ENCODE results near the gene FGF3.

Gene FGF3

DNA sequence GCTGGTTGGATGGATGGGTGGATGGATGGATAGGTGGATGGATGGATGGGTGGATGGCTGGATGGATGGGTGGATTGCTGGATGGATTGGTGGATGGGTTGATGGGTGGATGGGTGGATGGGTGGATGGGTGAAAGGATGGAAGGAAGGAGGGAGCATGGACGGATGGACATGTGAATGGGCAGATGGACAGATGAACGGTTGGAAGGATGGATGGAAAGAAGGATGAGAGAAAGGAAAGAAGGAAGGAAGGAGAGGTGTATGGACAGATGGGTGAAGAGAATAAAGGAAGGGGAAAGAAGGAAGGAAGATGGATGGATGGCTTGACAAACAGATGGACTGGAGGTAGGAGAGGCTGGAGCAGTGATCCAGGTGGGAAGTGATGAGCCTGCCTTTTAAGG is 5.4 kb downstream of the FGF3 start:
- no peak overlapping the region for H3K9ac ChIP-seq (ENCODE audit: low read length)
- no peak overlapping the region for H3K27ac ChIP-seq (ENCODE audit: low read depth, low read length)
- peaks cover 69% of the 10 kb centered on the region for H3K27me3 ChIP-seq (ENCODE audit: control insufficient read depth, insufficient read depth, low read length)
- no peaks in the 10 kb centered on the region for H3K36me3 ChIP-seq (ENCODE audit: control insufficient read depth, insufficient read depth, low read length)
- no peak overlapping the region for H3K4me3 ChIP-seq (ENCODE audit: low read depth, low read length)
- H3K4me1 ChIP-seq (ENCODE audit: control insufficient read depth, insufficient read depth, low read length), result peaks cover 10% of the 10 kb centered on the region
- no peaks in the 10 kb centered on the region for H3K9me3 ChIP-seq (ENCODE audit: control insufficient read depth, insufficient read depth, low read depth, low read length)

GRCh38 chr11:69812946-69813345 is 6.3 kb downstream of the FGF3 start:
- Histone ChIP-seq H3K36me3 (ENCODE audit: control insufficient read depth, insufficient read depth, low read length) (no peaks in the 10 kb centered on the region), H3K27ac (ENCODE audit: low read depth, low read length) (no peak overlapping the region), H3K9me3 (ENCODE audit: control insufficient read depth, insufficient read depth, low read depth, low read length) (no peaks in the 10 kb centered on the region), H3K27me3 (ENCODE audit: control insufficient read depth, insufficient read depth, low read length) (peaks cover 66% of the 10 kb centered on the region), H3K4me1 (ENCODE audit: control insufficient read depth, insufficient read depth, low read length) (peaks cover 19% of the 10 kb centered on the region), H3K9ac (ENCODE audit: low read length) (no peak overlapping the region), H3K4me3 (ENCODE audit: low read depth, low read length) (no peak overlapping the region)

GRCh38 chr11:69812256-69812655 is 7.0 kb downstream of the FGF3 start:
- Histone ChIP-seq H3K4me3 (ENCODE audit: low read depth, low read length) (no peak overlapping the region), H3K36me3 (ENCODE audit: control insufficient read depth, insufficient read depth, low read length) (no peaks in the 10 kb centered on the region), H3K9ac (ENCODE audit: low read length) (no peak overlapping the region), H3K4me1 (ENCODE audit: control insufficient read depth, insufficient read depth, low read length) (peaks cover 16% of the 10 kb centered on the region), H3K9me3 (ENCODE audit: control insufficient read depth, insufficient read depth, low read depth, low read length) (no peaks in the 10 kb centered on the region), H3K27ac (ENCODE audit: low read depth, low read length) (no peak overlapping the region), H3K27me3 (ENCODE audit: control insufficient read depth, insufficient read depth, low read length) (peaks cover 59% of the 10 kb centered on the region)

- H3K9me3 ChIP-seq (ENCODE audit: control insufficient read depth, insufficient read depth, low read depth, low read length), result no peaks in the 10 kb centered on the region
- H3K27me3 ChIP-seq (ENCODE audit: control insufficient read depth, insufficient read depth, low read length), result peaks cover 51% of the 10 kb centered on the region
- H3K4me3 ChIP-seq (ENCODE audit: low read depth, low read length), result no peak overlapping the region
- H3K9ac ChIP-seq (ENCODE audit: low read length), result no peak overlapping the region
- peaks cover 12% of the 10 kb centered on the region for H3K4me1 ChIP-seq (ENCODE audit: control insufficient read depth, insufficient read depth, low read length)
- H3K27ac ChIP-seq (ENCODE audit: low read depth, low read length), result no peak overlapping the region
- H3K36me3 ChIP-seq (ENCODE audit: control insufficient read depth, insufficient read depth, low read length), result no peaks in the 10 kb centered on the region
Measured at GRCh38 chr11:69811431-69811830, 7.8 kb downstream of the FGF3 start.

GRCh38 chr11:69810289-69811118 is 8.7 kb downstream of the FGF3 start:
- Histone ChIP-seq H3K4me1 (ENCODE audit: control insufficient read depth, insufficient read depth, low read length) (peaks cover 10% of the 10 kb centered on the region), H3K4me3 (ENCODE audit: low read depth, low read length) (no peak overlapping the region)

DNA sequence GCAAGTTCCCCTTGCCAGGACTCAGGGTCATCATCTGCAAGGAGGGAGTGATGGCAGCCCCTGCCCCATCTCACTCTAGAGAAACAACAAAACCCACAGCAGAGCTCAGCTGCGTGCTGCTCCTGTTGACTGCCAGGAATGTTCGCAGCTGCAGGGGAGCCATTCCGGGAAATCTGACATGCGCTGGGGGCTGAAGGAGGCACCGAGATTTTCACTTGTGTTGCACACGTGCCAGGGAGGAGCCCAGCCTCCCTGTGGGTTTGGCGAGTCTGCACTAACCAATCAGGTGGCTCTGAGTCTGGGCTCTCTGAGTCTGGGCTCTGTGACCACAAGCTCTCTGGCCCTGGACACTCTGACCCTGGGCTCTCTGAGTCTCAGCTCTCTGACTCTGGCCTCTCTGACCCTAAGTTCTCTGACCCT is 10.5 kb downstream of the FGF3 start:
- Histone ChIP-seq H3K27me3 (ENCODE audit: control insufficient read depth, insufficient read depth, low read length) (peaks cover 23% of the 10 kb centered on the region), H3K9me3 (ENCODE audit: control insufficient read depth, insufficient read depth, low read depth, low read length) (no peaks in the 10 kb centered on the region), H3K9ac (ENCODE audit: low read length) (no peak overlapping the region)

More at GRCh38 chr11:69810289-69811118, 8.7 kb downstream of the FGF3 start:
- Histone ChIP-seq H3K9me3 (ENCODE audit: control insufficient read depth, insufficient read depth, low read depth, low read length) (no peaks in the 10 kb centered on the region), H3K9ac (ENCODE audit: low read length) (no peak overlapping the region), H3K27ac (ENCODE audit: low read depth, low read length) (no peak overlapping the region), H3K27me3 (ENCODE audit: control insufficient read depth, insufficient read depth, low read length) (peaks cover 41% of the 10 kb centered on the region), H3K36me3 (ENCODE audit: control insufficient read depth, insufficient read depth, low read length) (no peaks in the 10 kb centered on the region)

GRCh38 chr11:69807106-69807815 is 12.0 kb downstream of the FGF3 start:
- H3K4me3 ChIP-seq (ENCODE audit: low read depth, low read length), result no peak overlapping the region
- H3K36me3 ChIP-seq (ENCODE audit: control insufficient read depth, insufficient read depth, low read length), result no peaks in the 10 kb centered on the region
- H3K27ac ChIP-seq (ENCODE audit: low read depth, low read length), result no peak overlapping the region
- H3K9ac ChIP-seq (ENCODE audit: low read length), result no peak overlapping the region
- peaks cover 16% of the 10 kb centered on the region; the same call in 1 of the 2 replicates for H3K27me3 ChIP-seq (ENCODE audit: control insufficient read depth, insufficient read depth, low read length)
- no peaks in the 10 kb centered on the region for H3K9me3 ChIP-seq (ENCODE audit: control insufficient read depth, insufficient read depth, low read depth, low read length)
- H3K4me1 ChIP-seq (ENCODE audit: control insufficient read depth, insufficient read depth, low read length), result peaks cover 10% of the 10 kb centered on the region

More for the DNA sequence above, 10.5 kb downstream of the FGF3 start:
- Histone ChIP-seq H3K36me3 (ENCODE audit: control insufficient read depth, insufficient read depth, low read length) (no peaks in the 10 kb centered on the region), H3K4me3 (ENCODE audit: low read depth, low read length) (no peak overlapping the region), H3K4me1 (ENCODE audit: control insufficient read depth, insufficient read depth, low read length) (peaks cover 10% of the 10 kb centered on the region), H3K27ac (ENCODE audit: low read depth, low read length) (no peak overlapping the region)

DNA sequence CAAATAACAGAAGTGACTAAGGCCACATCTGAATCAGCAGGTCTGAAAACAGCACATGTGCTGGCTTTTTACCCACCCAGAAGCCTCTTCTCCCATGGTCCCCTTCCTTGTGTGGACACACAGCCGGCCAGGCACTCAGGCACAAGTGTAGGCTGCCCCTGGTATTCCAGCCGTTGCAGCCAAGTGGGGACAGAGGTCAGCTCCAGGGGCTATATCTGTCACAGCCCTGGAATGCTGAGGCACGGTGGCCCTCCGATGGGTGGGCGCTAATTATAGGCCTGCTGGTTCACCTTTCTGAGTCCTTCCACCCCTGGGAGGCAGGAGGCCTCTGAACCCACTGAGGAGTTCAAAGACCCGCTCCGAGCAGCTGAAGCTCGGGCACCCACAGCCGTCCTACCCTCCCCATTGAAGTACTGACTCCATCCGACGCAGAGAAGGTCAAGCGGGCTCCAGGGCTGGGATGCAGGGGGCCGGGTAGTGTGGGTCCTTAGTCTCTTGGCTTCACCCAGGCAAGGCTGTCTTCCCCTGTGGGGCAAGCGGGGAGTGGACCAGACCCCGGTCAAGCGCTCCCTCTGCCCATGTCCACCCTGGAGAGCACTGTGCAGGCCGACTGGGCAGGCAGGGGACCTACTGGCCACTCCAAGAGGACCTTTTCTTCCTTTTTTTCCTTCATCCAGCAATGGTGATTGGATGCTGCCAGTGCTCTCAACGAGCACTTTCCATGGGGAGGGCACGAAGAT is 14.3 kb downstream of the FGF3 start:
- H3K36me3 ChIP-seq (ENCODE audit: control insufficient read depth, insufficient read depth, low read length), result no peaks in the 10 kb centered on the region
- peaks cover 10% of the 10 kb centered on the region; the same call in 1 of the 2 replicates for H3K27me3 ChIP-seq (ENCODE audit: control insufficient read depth, insufficient read depth, low read length)
- H3K27ac ChIP-seq (ENCODE audit: low read depth, low read length), result no peak overlapping the region
- H3K9me3 ChIP-seq (ENCODE audit: control insufficient read depth, insufficient read depth, low read depth, low read length), result peaks cover 3% of the 10 kb centered on the region; the same call in 1 of the 2 replicates
- H3K9ac ChIP-seq (ENCODE audit: low read length), result no peak overlapping the region
- H3K4me1 ChIP-seq (ENCODE audit: control insufficient read depth, insufficient read depth, low read length), result peaks cover 10% of the 10 kb centered on the region
- H3K4me3 ChIP-seq (ENCODE audit: low read depth, low read length), result no peak overlapping the region

- peaks cover 8% of the 10 kb centered on the region for H3K4me1 ChIP-seq (ENCODE audit: control insufficient read depth, insufficient read depth, low read length)
- H3K36me3 ChIP-seq (ENCODE audit: control insufficient read depth, insufficient read depth, low read length), result no peaks in the 10 kb centered on the region
- H3K4me3 ChIP-seq (ENCODE audit: low read depth, low read length), result no peak overlapping the region
- no peak overlapping the region for H3K9ac ChIP-seq (ENCODE audit: low read length)
- no peak overlapping the region for H3K27ac ChIP-seq (ENCODE audit: low read depth, low read length)
- H3K9me3 ChIP-seq (ENCODE audit: control insufficient read depth, insufficient read depth, low read depth, low read length), result peaks cover 6% of the 10 kb centered on the region; the same call in 1 of the 2 replicates
- 0 out of 2 replicates have a peak, but pooled peaks cover 4% of the 10 kb centered on the region for H3K27me3 ChIP-seq (ENCODE audit: control insufficient read depth, insufficient read depth, low read length)
Measured at GRCh38 chr11:69803604-69804218, 15.5 kb downstream of the FGF3 start.

- Histone ChIP-seq H3K9ac (ENCODE audit: low read length) (no peak overlapping the region), H3K4me1 (ENCODE audit: control insufficient read depth, insufficient read depth, low read length) (peaks cover under 1% of the 10 kb centered on the region; the same call in 1 of the 2 replicates), H3K9me3 (ENCODE audit: control insufficient read depth, insufficient read depth, low read depth, low read length) (peaks cover 6% of the 10 kb centered on the region; the same call in 1 of the 2 replicates), H3K27ac (ENCODE audit: low read depth, low read length) (no peak overlapping the region), H3K27me3 (ENCODE audit: control insufficient read depth, insufficient read depth, low read length) (no peaks in the 10 kb centered on the region), H3K36me3 (ENCODE audit: control insufficient read depth, insufficient read depth, low read length) (no peaks in the 10 kb centered on the region), H3K4me3 (ENCODE audit: low read depth, low read length) (no peak overlapping the region)
Measured at GRCh38 chr11:69803022-69803421, 16.2 kb downstream of the FGF3 start.
